Calu3 (cell line): Measurements from ENCODE around the gene EPHB3. TPM values are rescaled to one million over a fixed set of nuclear protein-coding genes. Genes with fewer than 3 reads are reported as not detected.

Experiments
- BruUV-seq: library from RNA; stranded (reverse); fragments of 400-500 nt; replicated peaks from 2 replicates; lab custom pipeline; 2021; lab: Mats Ljungman, UMichigan
- CTCF ChIA-PET: fragments of 300-600 bp; sonication (Branson Sonifier 250); formaldehyde crosslinking; loops from one replicate; lab custom pipeline; 2022; ENCODE audit warnings: antibody characterized with exemption; lab: Charles Lee
- DNase-seq: peaks from one replicate; pipeline ENCODE4 v3.0.0; 2022
- H3K27ac Mint-ChIP-seq: one replicate; pipeline ENCODE4 v1.8.0; 2022; ENCODE audit warnings: mixed read lengths; ENCODE audit not compliant: unreplicated experiment
- H3K27me3 Mint-ChIP-seq: one replicate; pipeline ENCODE4 v1.8.0; 2022; ENCODE audit warnings: mixed read lengths; ENCODE audit not compliant: unreplicated experiment
- H3K36me3 Mint-ChIP-seq: one replicate; pipeline ENCODE4 v1.8.0; 2022; ENCODE audit warnings: mild to moderate bottlenecking, moderate library complexity, mixed read lengths; ENCODE audit not compliant: insufficient read depth, unreplicated experiment
- H3K4me1 Mint-ChIP-seq: one replicate; pipeline ENCODE4 v1.8.0; 2022; ENCODE audit warnings: mild to moderate bottlenecking, low read depth, mixed read lengths; ENCODE audit not compliant: unreplicated experiment
- H3K4me3 Mint-ChIP-seq: one replicate; pipeline ENCODE4 v1.8.0; 2022; ENCODE audit warnings: mild to moderate bottlenecking, low read depth, moderate library complexity, mixed read lengths; ENCODE audit not compliant: unreplicated experiment
- H3K9me3 Mint-ChIP-seq: one replicate; pipeline ENCODE4 v1.8.0; 2022; ENCODE audit warnings: low read depth, mixed read lengths; ENCODE audit not compliant: unreplicated experiment
- CTCF ChIP-seq: fragments of 200-600 bp; IDR thresholded peaks from one replicate; pipeline ENCODE4 v1.8.0; 2022; ENCODE audit warnings: antibody characterized with exemption; ENCODE audit not compliant: unreplicated experiment
- intact Hi-C: fragments of 100-400 bp; cut with micrococcal nuclease; formaldehyde crosslinking; loops from one replicate; pipeline ENCODE4 v1.10.0; 2022; ENCODE audit not compliant: unreplicated experiment
- total RNA-seq: library from RNA; stranded (reverse); gene quantifications from 2 replicates; pipeline ENCODE4 v1.2.3, GENCODE V29; 2022

Gene EPHB3
- total RNA-seq, 1 experiment from 2014 or later, result 2.5 TPM

- Mint-ChIP-seq H3K4me1 (no peaks in the 10 kb centered on the region), H3K27ac (no peak overlapping the region), H3K27me3 (peaks cover 93% of the 10 kb centered on the region), H3K4me3 (no peak overlapping the region), H3K9me3 (no peaks in the 10 kb centered on the region), H3K36me3 (no peaks in the 10 kb centered on the region)
- CTCF ChIA-PET, result interaction anchor here (0.5 to 3.2 kb wide), 4 partner anchors 74 to 167 kb away, joined by 4 to 24 read pairs (median 4); no protein-coding TSS in a partner anchor
- no peak for DNase-seq
- intact Hi-C loops, result no loop called here
- no TSS peak for BruUV-seq
- no peak for TF ChIP-seq CTCF
These were observed 22.7 kb upstream of the EPHB3 start for GRCh38 chr3:184538666-184539431.

GRCh38 chr3:184539801-184540435 lies 21.7 kb upstream of the EPHB3 start:
- intact Hi-C loops, result no loop called here

GRCh38 chr3:184540777-184541681 lies 20.6 kb upstream of the EPHB3 start:
- TF ChIP-seq CTCF, result peak; percentile 98
- CTCF ChIA-PET, result interaction anchor here (0.6 to 6.7 kb wide), 7 partner anchors 65 to 294 kb away, joined by 3 to 55 read pairs (median 4); no protein-coding TSS in a partner anchor
- Mint-ChIP-seq H3K4me1 (no peaks in the 10 kb centered on the region), H3K36me3 (no peaks in the 10 kb centered on the region), H3K4me3 (no peak overlapping the region), H3K27ac (no peak overlapping the region), H3K9me3 (no peaks in the 10 kb centered on the region), H3K27me3 (peaks cover 93% of the 10 kb centered on the region)
- intact Hi-C loops, result no loop called here
- BruUV-seq, result no TSS peak
- DNase-seq, result peak; percentile 96

More at GRCh38 chr3:184539801-184540435, 21.7 kb upstream of the EPHB3 start:
- CTCF ChIA-PET, result interaction anchor here (0.6 to 6.7 kb wide), 6 partner anchors 121 to 198 kb away, joined by 3 to 55 read pairs (median 4); no protein-coding TSS in a partner anchor
- H3K27me3 Mint-ChIP-seq, result peaks cover 93% of the 10 kb centered on the region
- no peaks in the 10 kb centered on the region for H3K4me1 Mint-ChIP-seq
- H3K4me3 Mint-ChIP-seq, result no peak overlapping the region
- no peaks in the 10 kb centered on the region for H3K36me3 Mint-ChIP-seq
- no peak for TF ChIP-seq CTCF
- BruUV-seq, result no TSS peak
- no peaks in the 10 kb centered on the region for H3K9me3 Mint-ChIP-seq
- H3K27ac Mint-ChIP-seq, result no peak overlapping the region
- DNase-seq, result no peak

GRCh38 chr3:184541886-184542562 lies 19.6 kb upstream of the EPHB3 start:
- no peak for DNase-seq
- H3K4me3 Mint-ChIP-seq, result no peak overlapping the region
- H3K4me1 Mint-ChIP-seq, result no peaks in the 10 kb centered on the region
- H3K36me3 Mint-ChIP-seq, result no peaks in the 10 kb centered on the region
- peaks cover 97% of the 10 kb centered on the region for H3K27me3 Mint-ChIP-seq
- CTCF ChIA-PET, result interaction anchor here (0.6 to 6.7 kb wide), 7 partner anchors 29 to 293 kb away, joined by 3 to 55 read pairs (median 4); no protein-coding TSS in a partner anchor
- BruUV-seq, result no TSS peak
- no peaks in the 10 kb centered on the region for H3K9me3 Mint-ChIP-seq
- no peak for TF ChIP-seq CTCF
- no peak overlapping the region for H3K27ac Mint-ChIP-seq
- intact Hi-C loops, result no loop called here
